IMR-90 (cell line): Measurements from ENCODE around the gene CD55. TPM values are rescaled to one million over a fixed set of nuclear protein-coding genes. Genes with fewer than 3 reads are reported as not detected.

Experiments used
- ATAC-seq: fragments of 200-7000 bp; cut with Tn5 transposase; 2 replicates; pipeline ENCODE4 v1.9.1; 2020; ENCODE audit warnings: low read depth, mild to moderate bottlenecking, moderate library complexity
- BruUV-seq: library from RNA; stranded (reverse); fragments of 400-500 nt; replicated peaks from 2 replicates; lab custom pipeline; 2021; lab: Mats Ljungman, UMichigan
- CTCF ChIA-PET: fragments of 300-600 bp; formaldehyde crosslinking; extraction: SDS; loops from one replicate; lab custom pipeline; 2021; ENCODE audit warnings: antibody characterized with exemption; lab: Yijun Ruan, JAX
- POLR2A ChIA-PET: fragments of 300-600 bp; sonication (Branson Sonifier 250); formaldehyde crosslinking; loops from one replicate; lab custom pipeline; 2022; ENCODE audit warnings: antibody characterized with exemption; ENCODE audit not compliant: unreplicated experiment; lab: Charles Lee
- DNase-seq: peaks from one replicate; pipeline ENCODE4 v3.0.0; 2013
- H2AFZ ChIP-seq: replicated peaks from 2 replicates; pipeline ENCODE3; 2013; ENCODE audit warnings: low read length, mild to moderate bottlenecking; ENCODE audit not compliant: poor library complexity
- H2AK5ac ChIP-seq: 2 replicates; pipeline ENCODE4 v1.6.1; 2013; ENCODE audit warnings: low read depth, low read length, inconsistent platforms
- H2AK9ac ChIP-seq: replicated peaks from 2 replicates; pipeline ENCODE3; 2013; ENCODE audit warnings: mild to moderate bottlenecking, low read depth, low read length, moderate library complexity; ENCODE audit not compliant: poor library complexity
- H2BK120ac ChIP-seq: 2 replicates; pipeline ENCODE4 v1.6.1; 2013; ENCODE audit warnings: low read depth, low read length, inconsistent platforms
- H2BK15ac ChIP-seq: 3 replicates; pipeline ENCODE4 v1.6.1; 2013; ENCODE audit warnings: low read depth, low read length, inconsistent platforms
- H2BK20ac ChIP-seq: 2 replicates; pipeline ENCODE4 v1.6.1; 2013; ENCODE audit warnings: low read depth, mild to moderate bottlenecking, inconsistent platforms, low read length, moderate library complexity
- H2BK5ac ChIP-seq: 2 replicates; pipeline ENCODE4 v1.6.1; 2013; ENCODE audit warnings: mild to moderate bottlenecking, low read depth, low read length, inconsistent platforms; ENCODE audit not compliant: poor library complexity, severe bottlenecking
- H3K14ac ChIP-seq: replicated peaks from 2 replicates; pipeline ENCODE4 v1.6.1; 2013; ENCODE audit warnings: low read depth, low read length, inconsistent platforms
- H3K18ac ChIP-seq: 2 replicates; pipeline ENCODE4 v1.6.1; 2013; ENCODE audit warnings: low read depth, low read length, control low read depth
- H3K23ac ChIP-seq: 2 replicates; pipeline ENCODE4 v1.6.1; 2013; ENCODE audit warnings: low read depth, low read length, inconsistent platforms
- H3K27ac ChIP-seq: 2 replicates; pipeline ENCODE4 v1.5.1; 2013; ENCODE audit warnings: mild to moderate bottlenecking, control low read depth, low read length; ENCODE audit not compliant: insufficient read depth
- H3K27me3 ChIP-seq: 2 replicates; pipeline ENCODE4 v1.6.1; 2013; ENCODE audit warnings: low read length; ENCODE audit not compliant: control insufficient read depth, insufficient read depth
- H3K36me3 ChIP-seq: 2 replicates; pipeline ENCODE4 v1.6.1; 2013; ENCODE audit warnings: low read length, mixed read lengths; ENCODE audit not compliant: control insufficient read depth, insufficient read depth
- H3K4ac ChIP-seq: 2 replicates; pipeline ENCODE4 v1.6.1; 2013; ENCODE audit warnings: low read depth, low read length, inconsistent platforms
- H3K4me1 ChIP-seq: 2 replicates; pipeline ENCODE4 v1.6.1; 2013; ENCODE audit warnings: low read length, mixed read lengths; ENCODE audit not compliant: control insufficient read depth, insufficient read depth
- H3K4me2 ChIP-seq: 2 replicates; pipeline ENCODE4 v1.6.1; 2013; ENCODE audit warnings: low read depth, mild to moderate bottlenecking, control low read depth, low read length, moderate library complexity
- H3K4me3 ChIP-seq: 2 replicates; pipeline ENCODE4 v1.5.1; 2013; ENCODE audit warnings: low read depth, mild to moderate bottlenecking, control low read depth, low read length, moderate library complexity; ENCODE audit not compliant: insufficient read depth
- H3K56ac ChIP-seq: 2 replicates; pipeline ENCODE4 v1.6.1; 2013; ENCODE audit warnings: low read length, inconsistent platforms; ENCODE audit not compliant: insufficient read depth; ENCODE audit errors: extremely low read depth
- H3K79me1 ChIP-seq, 2 experiments: 2 replicates each; pipeline ENCODE4 v1.6.1; 2013; ENCODE audit warnings: low read length in 2 of 2, inconsistent platforms in 1 of 2, low read depth in 1 of 2
- H3K9ac ChIP-seq: 2 replicates; pipeline ENCODE4 v1.6.1; 2013; ENCODE audit warnings: low read depth, low read length, control low read depth
- H3K9me1 ChIP-seq: 2 replicates; pipeline ENCODE4 v1.6.1; 2013; ENCODE audit warnings: low read length, inconsistent platforms; ENCODE audit not compliant: insufficient read depth
- H3K9me3 ChIP-seq: 2 replicates; pipeline ENCODE4 v1.6.1; 2013; ENCODE audit warnings: low read length; ENCODE audit not compliant: control insufficient read depth, insufficient read depth
- H4K20me1 ChIP-seq: 2 replicates; pipeline ENCODE4 v1.6.1; 2013; ENCODE audit warnings: low read length, inconsistent platforms; ENCODE audit not compliant: insufficient read depth
- H4K5ac ChIP-seq: 2 replicates; pipeline ENCODE4 v1.6.1; 2013; ENCODE audit warnings: mild to moderate bottlenecking, low read depth, low read length, control low read depth
- H4K8ac ChIP-seq, 2 experiments: 2 replicates each; pipeline ENCODE4 v1.6.1; 2013; ENCODE audit warnings: low read depth in 2 of 2, low read length in 2 of 2, control low read depth in 1 of 2, inconsistent platforms in 1 of 2
- H4K91ac ChIP-seq: 2 replicates; pipeline ENCODE4 v1.6.1; 2013; ENCODE audit warnings: low read depth, low read length, inconsistent platforms; ENCODE audit not compliant: insufficient read depth
- MAFK ChIP-seq: IDR thresholded peaks from 2 replicates; pipeline ENCODE4 v1.6.1; 2012; ENCODE audit warnings: low read depth, low read length, improper control_type of control experiment
- WGBS, 2 experiments: methylation state at CpG; one replicate each; pipeline versions ENCODE4 v1.1.5 to v1.1.7; 2013; ENCODE audit warnings: missing lambda C conversion rate in 2 of 2; ENCODE audit not compliant: insufficient read length in 1 of 2; ENCODE audit errors: extremely low coverage in 2 of 2; 5-methylcytosine and 5-hydroxymethylcytosine counted together
- dilution Hi-C: fragments of 300-500 bp; cut with HindIII; formaldehyde crosslinking; loops from one replicate; pipeline ENCODE4 v1.14.3; 2018; ENCODE audit warnings: low sequenced_read_pairs; ENCODE audit not compliant: unreplicated experiment
- in situ Hi-C: fragments of 300-500 bp; cut with MboI; formaldehyde crosslinking; loops from 3 replicates; pipeline ENCODE4 v1.14.3; 2019; ENCODE audit warnings: low sequenced_read_pairs, inconsistent platforms, mixed read lengths
- intact Hi-C: fragments of 100-400 bp; cut with micrococcal nuclease; formaldehyde crosslinking; loops from 2 replicates; pipeline ENCODE4 v1.10.0; 2022
- polyA plus RNA-seq, 3 experiments: library from polyadenylated mRNA; depleted of rRNA; stranded (reverse); fragments of >200 nt; gene quantifications; 2 replicates each; pipeline ENCODE4 v1.2.3, GENCODE V29; 2012; ENCODE audit warnings: low replicate concordance in 1 of 3
- total RNA-seq: library from RNA; depleted of rRNA; stranded (reverse); fragments of >200 nt; gene quantifications from 2 replicates; pipeline ENCODE4 v1.2.3, GENCODE V29; 2012

The CD55 gene
- total and polyA plus RNA-seq, 2 of the 4 experiments (the other 2 are of a cell fraction): 6.6 to 11.5 TPM

- H3K14ac ChIP-seq: no peak overlapping the region
- H2BK120ac ChIP-seq: no peak overlapping the region
- no peak overlapping the region for H3K18ac ChIP-seq
- H4K5ac ChIP-seq: no peak overlapping the region
- H3K4me1 ChIP-seq: peaks cover 4% of the 10 kb centered on the region
- no peak overlapping the region for H2AK5ac ChIP-seq
- no peak overlapping the region for H2BK15ac ChIP-seq
- ChIA-PET CTCF (no interaction called here), POLR2A (no interaction called here)
- H3K23ac ChIP-seq: no peak overlapping the region
- H4K8ac ChIP-seq: no peak overlapping the region
- H3K9me1 ChIP-seq: peaks cover 10% of the 10 kb centered on the region; the same call in 1 of the 2 replicates
- in situ Hi-C loops (no loop called here), intact Hi-C loops (no loop called here), dilution Hi-C loops (no loop called here)
- H3K4ac ChIP-seq: no peak overlapping the region
- H4K91ac ChIP-seq: no peak overlapping the region
- no peak for TF ChIP-seq MAFK
- no peak overlapping the region for H3K27ac ChIP-seq
- H3K4me3 ChIP-seq: no peak overlapping the region
- no peak overlapping the region for H2BK20ac ChIP-seq
- no peak overlapping the region for H3K4me2 ChIP-seq
- ATAC-seq (no peak), DNase-seq (no peak)
- H3K36me3 ChIP-seq: no peaks in the 10 kb centered on the region
- no peaks in the 10 kb centered on the region for H3K79me1 ChIP-seq
- no peaks in the 10 kb centered on the region for H3K9me3 ChIP-seq
- H2AK9ac ChIP-seq: no peak overlapping the region
- no peaks in the 10 kb centered on the region for H4K20me1 ChIP-seq
- H2AFZ ChIP-seq: no peak overlapping the region
- no peaks in the 10 kb centered on the region for H3K27me3 ChIP-seq
- no peak overlapping the region for H3K9ac ChIP-seq
- WGBS, 2 experiments: no CpG with 5 or more reads among the region's 2 CpGs
- no peak overlapping the region for H2BK5ac ChIP-seq
- no TSS peak for BruUV-seq
- no peak overlapping the region for H3K56ac ChIP-seq
Measured at GRCh38 chr1:207279652-207280051, 41.8 kb upstream of the CD55 start.
